ENCODE data around the gene MAML2.

DNA sequence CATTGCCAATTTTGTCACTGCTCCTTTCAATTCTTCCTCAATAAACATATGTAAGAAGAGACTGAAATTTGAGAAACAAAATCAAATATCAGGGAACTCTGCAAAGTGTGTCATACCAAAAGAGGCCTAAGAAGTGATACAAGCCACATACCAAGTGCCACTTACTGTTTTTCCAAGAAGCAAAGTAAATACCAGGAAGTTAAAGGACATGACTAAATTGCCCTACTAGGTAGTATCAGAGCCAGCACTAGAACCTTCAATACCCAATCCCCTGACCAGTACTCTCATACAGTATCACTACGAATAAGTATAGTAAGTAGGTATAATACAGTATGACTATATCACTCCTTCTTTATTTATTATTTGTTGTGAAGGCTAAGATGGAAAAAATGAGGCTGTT is 13.6 kb downstream of the MAML2 start:
- TF ChIP-seq, protein P1, sequence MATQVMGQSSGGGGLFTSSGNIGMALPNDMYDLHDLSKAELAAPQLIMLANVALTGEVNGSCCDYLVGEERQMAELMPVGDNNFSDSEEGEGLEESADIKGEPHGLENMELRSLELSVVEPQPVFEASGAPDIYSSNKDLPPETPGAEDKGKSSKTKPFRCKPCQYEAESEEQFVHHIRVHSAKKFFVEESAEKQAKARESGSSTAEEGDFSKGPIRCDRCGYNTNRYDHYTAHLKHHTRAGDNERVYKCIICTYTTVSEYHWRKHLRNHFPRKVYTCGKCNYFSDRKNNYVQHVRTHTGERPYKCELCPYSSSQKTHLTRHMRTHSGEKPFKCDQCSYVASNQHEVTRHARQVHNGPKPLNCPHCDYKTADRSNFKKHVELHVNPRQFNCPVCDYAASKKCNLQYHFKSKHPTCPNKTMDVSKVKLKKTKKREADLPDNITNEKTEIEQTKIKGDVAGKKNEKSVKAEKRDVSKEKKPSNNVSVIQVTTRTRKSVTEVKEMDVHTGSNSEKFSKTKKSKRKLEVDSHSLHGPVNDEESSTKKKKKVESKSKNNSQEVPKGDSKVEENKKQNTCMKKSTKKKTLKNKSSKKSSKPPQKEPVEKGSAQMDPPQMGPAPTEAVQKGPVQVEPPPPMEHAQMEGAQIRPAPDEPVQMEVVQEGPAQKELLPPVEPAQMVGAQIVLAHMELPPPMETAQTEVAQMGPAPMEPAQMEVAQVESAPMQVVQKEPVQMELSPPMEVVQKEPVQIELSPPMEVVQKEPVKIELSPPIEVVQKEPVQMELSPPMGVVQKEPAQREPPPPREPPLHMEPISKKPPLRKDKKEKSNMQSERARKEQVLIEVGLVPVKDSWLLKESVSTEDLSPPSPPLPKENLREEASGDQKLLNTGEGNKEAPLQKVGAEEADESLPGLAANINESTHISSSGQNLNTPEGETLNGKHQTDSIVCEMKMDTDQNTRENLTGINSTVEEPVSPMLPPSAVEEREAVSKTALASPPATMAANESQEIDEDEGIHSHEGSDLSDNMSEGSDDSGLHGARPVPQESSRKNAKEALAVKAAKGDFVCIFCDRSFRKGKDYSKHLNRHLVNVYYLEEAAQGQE (IDR thresholded peaks at IDR 0.05; ENCODE audit: insufficient read depth in 1 of 2, low read depth in 2 of 2, low read length in 1 of 2) = no peak
- no peak for TF ChIP-seq POLR2AphosphoS5 (IDR thresholded peaks at IDR 0.05; ENCODE audit: low read depth, low read length)
- TF ChIP-seq, protein P2, sequence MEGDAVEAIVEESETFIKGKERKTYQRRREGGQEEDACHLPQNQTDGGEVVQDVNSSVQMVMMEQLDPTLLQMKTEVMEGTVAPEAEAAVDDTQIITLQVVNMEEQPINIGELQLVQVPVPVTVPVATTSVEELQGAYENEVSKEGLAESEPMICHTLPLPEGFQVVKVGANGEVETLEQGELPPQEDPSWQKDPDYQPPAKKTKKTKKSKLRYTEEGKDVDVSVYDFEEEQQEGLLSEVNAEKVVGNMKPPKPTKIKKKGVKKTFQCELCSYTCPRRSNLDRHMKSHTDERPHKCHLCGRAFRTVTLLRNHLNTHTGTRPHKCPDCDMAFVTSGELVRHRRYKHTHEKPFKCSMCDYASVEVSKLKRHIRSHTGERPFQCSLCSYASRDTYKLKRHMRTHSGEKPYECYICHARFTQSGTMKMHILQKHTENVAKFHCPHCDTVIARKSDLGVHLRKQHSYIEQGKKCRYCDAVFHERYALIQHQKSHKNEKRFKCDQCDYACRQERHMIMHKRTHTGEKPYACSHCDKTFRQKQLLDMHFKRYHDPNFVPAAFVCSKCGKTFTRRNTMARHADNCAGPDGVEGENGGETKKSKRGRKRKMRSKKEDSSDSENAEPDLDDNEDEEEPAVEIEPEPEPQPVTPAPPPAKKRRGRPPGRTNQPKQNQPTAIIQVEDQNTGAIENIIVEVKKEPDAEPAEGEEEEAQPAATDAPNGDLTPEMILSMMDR (IDR thresholded peaks at IDR 0.05) = no peak

Data from Panc1 (cell line).